Hepatocyte (in vitro differentiated cells): ENCODE results near the gene GON4L. TPM values are rescaled to one million over a fixed set of nuclear protein-coding genes. Genes with fewer than 3 reads are reported as not detected.
A peak's percentile ranks its signal among the peaks of the same experiment; 100 is the strongest.

Experiments
- DNase-seq: peaks from one replicate; pipeline ENCODE4 v3.0.0-alpha.2; 2016; ENCODE audit warnings: low spot score
- H2AFZ ChIP-seq: fragments of 200-600 bp; sonication (generic); 2 replicates; pipeline ENCODE4 v1.6.0; 2016; ENCODE audit warnings: antibody characterized with exemption, mild to moderate bottlenecking
- H3K27ac ChIP-seq: fragments of 200-600 bp; sonication (generic); 2 replicates; pipeline ENCODE4 v1.5.1; 2016; ENCODE audit warnings: mild to moderate bottlenecking
- H3K27me3 ChIP-seq: fragments of 200-600 bp; sonication (generic); 2 replicates; pipeline ENCODE4 v1.6.1; 2016
- H3K36me3 ChIP-seq: fragments of 200-600 bp; sonication (generic); replicated peaks from 2 replicates; pipeline ENCODE4 v1.5.1; 2016; ENCODE audit warnings: low read depth; ENCODE audit not compliant: insufficient read depth
- H3K4me1 ChIP-seq: fragments of 200-600 bp; sonication (generic); 2 replicates; pipeline ENCODE4 v1.5.1; 2016; ENCODE audit warnings: mild to moderate bottlenecking, moderate library complexity; ENCODE audit not compliant: insufficient read depth
- H3K4me2 ChIP-seq: fragments of 200-600 bp; sonication (generic); 2 replicates; pipeline ENCODE4 v1.6.0; 2016
- H3K4me3 ChIP-seq: fragments of 200-600 bp; sonication (generic); 2 replicates; pipeline ENCODE4 v1.5.1; 2016; ENCODE audit warnings: mild to moderate bottlenecking
- H3K79me2 ChIP-seq: fragments of 200-600 bp; sonication (generic); 2 replicates; pipeline ENCODE4 v1.6.0; 2017; ENCODE audit warnings: mild to moderate bottlenecking
- H3K9me2 ChIP-seq: fragments of 200-600 bp; sonication (generic); replicated peaks from 2 replicates; pipeline ENCODE4 v1.6.0; 2017; ENCODE audit warnings: mild to moderate bottlenecking; ENCODE audit not compliant: insufficient read depth
- H3K9me3 ChIP-seq: fragments of 200-600 bp; sonication (generic); 2 replicates; pipeline ENCODE4 v1.5.1; 2016; ENCODE audit warnings: low read depth, mild to moderate bottlenecking
- H4K20me1 ChIP-seq: fragments of 200-600 bp; sonication (generic); 2 replicates; pipeline ENCODE4 v1.6.0; 2016; ENCODE audit warnings: mild to moderate bottlenecking; ENCODE audit not compliant: insufficient read depth, poor library complexity, severe bottlenecking
- EZH2 ChIP-seq: fragments of 200-600 bp; sonication (generic); IDR thresholded peaks from 2 replicates; pipeline ENCODE4 v1.6.1; 2016; ENCODE audit warnings: antibody characterized with exemption, mild to moderate bottlenecking, borderline replicate concordance
- EZH2phosphoT487 ChIP-seq: fragments of 200-600 bp; sonication (generic); IDR thresholded peaks from one replicate; pipeline ENCODE4 v1.6.1; 2018; ENCODE audit warnings: antibody characterized with exemption, mild to moderate bottlenecking, low read depth, moderate library complexity; ENCODE audit not compliant: unreplicated experiment, severe bottlenecking
- WGBS: methylation state at CpG from one replicate; pipeline ENCODE4 v1.1.6; 2016; ENCODE audit warnings: low lambda C conversion rate; ENCODE audit errors: missing lambda C conversion rate; 5-methylcytosine and 5-hydroxymethylcytosine counted together
- polyA plus RNA-seq: library from polyadenylated mRNA; unstranded; fragments of >200 nt; fragmentation: Nextera tagmentation; extraction: Ambion mirVana; gene quantifications from 2 replicates; pipeline ENCODE4 v1.2.1, GENCODE V29; 2016
- total RNA-seq: library from RNA; depleted of rRNA; stranded (reverse); fragments of >200 nt; gene quantifications from 2 replicates; pipeline ENCODE4 v1.2.3, GENCODE V29; 2014
- TF ChIP-seq, protein P1 (sequence below): fragments of 200-600 bp; sonication (generic); IDR thresholded peaks from 2 replicates; pipeline ENCODE4 v1.5.1; 2016; ENCODE audit warnings: antibody characterized with exemption, mild to moderate bottlenecking; ENCODE audit not compliant: poor library complexity

GON4L gene
- total and polyA plus RNA-seq, 2 experiments from 2014 or later, result 20.8 to 33.3 TPM

DNA sequence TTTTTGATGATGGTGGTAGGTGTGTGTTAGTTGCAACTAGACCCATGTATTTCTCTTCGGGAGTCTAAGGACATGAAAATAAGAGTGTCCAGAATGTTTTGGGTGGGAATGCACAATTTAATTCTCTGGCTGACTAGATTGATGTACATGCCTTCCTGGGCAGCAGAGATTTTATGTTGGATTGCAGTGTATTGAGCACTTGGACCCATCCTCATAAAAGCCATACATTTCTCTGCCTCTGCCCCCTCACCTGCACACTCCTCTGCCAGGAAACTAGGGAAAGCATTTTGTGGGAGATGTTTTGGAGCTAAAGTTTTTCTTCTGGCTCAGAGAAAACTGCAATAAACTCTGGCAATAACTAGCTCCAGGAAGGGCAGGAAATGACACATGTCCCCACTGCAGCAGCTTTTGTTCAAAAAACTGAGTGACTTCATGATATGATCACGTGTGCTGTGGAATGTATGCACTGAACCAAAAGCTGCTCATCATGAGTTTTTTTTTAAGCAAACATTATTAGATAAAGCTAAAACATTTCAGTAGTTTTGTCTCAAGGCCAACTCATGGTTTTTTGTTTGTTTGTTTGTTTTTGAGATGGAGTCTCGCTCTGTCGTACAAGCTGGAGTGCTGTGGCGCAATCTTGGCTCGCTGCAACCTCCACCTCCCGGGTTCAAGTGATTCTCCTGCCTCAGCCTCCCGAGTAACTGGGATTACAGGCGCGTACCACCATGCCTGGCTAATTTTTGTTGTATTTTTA lies 36.6 kb upstream of the GON4L start:
- H3K27ac ChIP-seq, result peak overlapping the region; percentile 87
- no peaks in the 10 kb centered on the region for H3K36me3 ChIP-seq
- no peaks in the 10 kb centered on the region for H3K79me2 ChIP-seq
- no peaks in the 10 kb centered on the region for H3K9me3 ChIP-seq
- no peak for TF ChIP-seq EZH2phosphoT487
- TF ChIP-seq, protein P1, sequence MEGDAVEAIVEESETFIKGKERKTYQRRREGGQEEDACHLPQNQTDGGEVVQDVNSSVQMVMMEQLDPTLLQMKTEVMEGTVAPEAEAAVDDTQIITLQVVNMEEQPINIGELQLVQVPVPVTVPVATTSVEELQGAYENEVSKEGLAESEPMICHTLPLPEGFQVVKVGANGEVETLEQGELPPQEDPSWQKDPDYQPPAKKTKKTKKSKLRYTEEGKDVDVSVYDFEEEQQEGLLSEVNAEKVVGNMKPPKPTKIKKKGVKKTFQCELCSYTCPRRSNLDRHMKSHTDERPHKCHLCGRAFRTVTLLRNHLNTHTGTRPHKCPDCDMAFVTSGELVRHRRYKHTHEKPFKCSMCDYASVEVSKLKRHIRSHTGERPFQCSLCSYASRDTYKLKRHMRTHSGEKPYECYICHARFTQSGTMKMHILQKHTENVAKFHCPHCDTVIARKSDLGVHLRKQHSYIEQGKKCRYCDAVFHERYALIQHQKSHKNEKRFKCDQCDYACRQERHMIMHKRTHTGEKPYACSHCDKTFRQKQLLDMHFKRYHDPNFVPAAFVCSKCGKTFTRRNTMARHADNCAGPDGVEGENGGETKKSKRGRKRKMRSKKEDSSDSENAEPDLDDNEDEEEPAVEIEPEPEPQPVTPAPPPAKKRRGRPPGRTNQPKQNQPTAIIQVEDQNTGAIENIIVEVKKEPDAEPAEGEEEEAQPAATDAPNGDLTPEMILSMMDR, result no peak
- TF ChIP-seq EZH2, result no peak
- H3K4me3 ChIP-seq, result no peak overlapping the region
- no peaks in the 10 kb centered on the region for H3K9me2 ChIP-seq
- 81% methylated on average over 10 of the region's 10 CpGs for WGBS
- H3K27me3 ChIP-seq, result no peaks in the 10 kb centered on the region
- peak; percentile 52 for DNase-seq
- H2AFZ ChIP-seq, result no peak overlapping the region
- H3K4me2 ChIP-seq, result no peak overlapping the region
- no peaks in the 10 kb centered on the region for H4K20me1 ChIP-seq
- peaks cover 11% of the 10 kb centered on the region for H3K4me1 ChIP-seq

DNA sequence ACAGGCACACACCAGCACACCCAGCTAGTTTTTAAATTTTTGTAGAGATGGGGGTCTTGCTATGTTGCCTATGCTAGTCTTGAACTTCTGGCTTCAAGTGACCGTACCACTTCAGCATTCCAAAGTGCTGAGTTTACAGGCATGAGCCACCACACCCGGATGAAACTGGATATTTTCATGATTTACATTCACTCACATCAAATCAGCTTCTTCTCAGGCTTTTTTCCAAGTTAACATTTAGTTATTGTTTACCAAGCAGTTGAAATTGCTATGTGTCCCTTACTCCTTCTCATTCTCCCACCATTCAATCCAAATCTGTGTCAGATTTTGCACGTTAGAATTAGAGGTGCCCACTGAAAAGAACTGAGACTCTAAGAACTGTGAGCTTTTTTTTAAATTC lies 35.8 kb upstream of the GON4L start:
- 46% methylated on average over 3 of the region's 3 CpGs for WGBS
- no peaks in the 10 kb centered on the region for H3K79me2 ChIP-seq

DNA sequence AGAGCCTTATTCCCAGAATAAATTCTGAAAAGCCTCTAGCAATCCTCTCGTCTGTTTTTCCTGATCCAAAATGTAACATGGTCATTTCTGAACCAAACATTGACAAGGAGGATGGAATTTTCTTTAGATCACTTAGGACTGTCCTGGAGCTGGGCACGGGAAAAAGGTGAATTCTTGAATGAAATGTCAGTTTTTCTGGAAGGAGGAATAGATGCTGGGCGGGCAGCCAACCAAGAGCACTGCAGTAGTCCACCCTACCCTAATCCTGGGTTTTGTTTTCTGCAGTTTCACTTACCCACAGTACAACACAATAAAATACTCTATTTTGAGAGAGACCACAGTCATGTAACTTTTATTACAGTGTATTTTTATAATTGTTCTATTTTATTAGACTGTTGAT lies 33.2 kb upstream of the GON4L start:
- TF ChIP-seq, protein P1, result no peak
- TF ChIP-seq EZH2phosphoT487 (no peak), EZH2 (no peak)
- Histone ChIP-seq H3K27me3 (no peaks in the 10 kb centered on the region), H3K9me3 (no peaks in the 10 kb centered on the region), H3K4me1 (peaks cover 11% of the 10 kb centered on the region), H3K36me3 (no peaks in the 10 kb centered on the region), H3K27ac (no peak overlapping the region), H4K20me1 (no peaks in the 10 kb centered on the region), H3K4me2 (no peak overlapping the region), H3K79me2 (no peaks in the 10 kb centered on the region), H2AFZ (no peak overlapping the region), H3K9me2 (no peaks in the 10 kb centered on the region), H3K4me3 (no peak overlapping the region)
- WGBS, result 71% methylated on average over 3 of the region's 3 CpGs
- DNase-seq, result no peak

More for the DNA sequence above, 35.8 kb upstream of the GON4L start:
- Histone ChIP-seq H3K9me3 (no peaks in the 10 kb centered on the region), H4K20me1 (no peaks in the 10 kb centered on the region), H3K27me3 (no peaks in the 10 kb centered on the region), H2AFZ (no peak overlapping the region), H3K36me3 (no peaks in the 10 kb centered on the region), H3K4me1 (peaks cover 11% of the 10 kb centered on the region), H3K4me2 (no peak overlapping the region), H3K27ac (peak overlapping the region; percentile 87), H3K9me2 (no peaks in the 10 kb centered on the region), H3K4me3 (no peak overlapping the region)
- peak; percentile 23 for DNase-seq
- TF ChIP-seq EZH2 (no peak), EZH2phosphoT487 (no peak)
- TF ChIP-seq, protein P1, result no peak
